ENCODE results near the gene EFS. TPM values are rescaled to one million over a fixed set of nuclear protein-coding genes. Genes with fewer than 3 reads are reported as not detected.
A peak's percentile ranks its signal among the peaks of the same experiment; 100 is the strongest.

Gene EFS
- total and polyA plus RNA-seq, 9 donors: 20.8 to 51.4 (median 43.9) TPM

GRCh38 chr14:23379366-23380196, 14.6 kb upstream of the EFS start:
- DNase-seq: no peak
- H3K4me1 ChIP-seq (ENCODE audit: control insufficient read depth, insufficient read depth, low read length): peaks cover 29% of the 10 kb centered on the region
- H3K27ac ChIP-seq (ENCODE audit: low read length): no peak overlapping the region
- no peaks in the 10 kb centered on the region for H3K9me3 ChIP-seq (replicated peaks; ENCODE audit: control insufficient read depth, low read depth, low read length)
- H3K36me3 ChIP-seq (ENCODE audit: control insufficient read depth, insufficient read depth, low read length): no peaks in the 10 kb centered on the region
- 50% methylated on average over 5 of the region's 12 CpGs for whole genome bisulfite sequencing (ENCODE audit: insufficient coverage)
- no peak overlapping the region for H3K4me3 ChIP-seq (ENCODE audit: low read length)
- peaks cover 8% of the 10 kb centered on the region for H3K27me3 ChIP-seq (ENCODE audit: control insufficient read depth, insufficient read depth, low read length)

GRCh38 chr14:23378612-23379220, 13.7 kb upstream of the EFS start:
- Histone ChIP-seq H3K27me3 (ENCODE audit: control insufficient read depth, insufficient read depth, low read length) (peaks cover 8% of the 10 kb centered on the region), H3K27ac (ENCODE audit: low read length) (no peak overlapping the region), H3K4me1 (ENCODE audit: control insufficient read depth, insufficient read depth, low read length) (peaks cover 29% of the 10 kb centered on the region), H3K36me3 (ENCODE audit: control insufficient read depth, insufficient read depth, low read length) (no peaks in the 10 kb centered on the region), H3K9me3 (replicated peaks; ENCODE audit: control insufficient read depth, low read depth, low read length) (no peaks in the 10 kb centered on the region), H3K4me3 (ENCODE audit: low read length) (no peak overlapping the region)
- no peak for DNase-seq
- WGBS (ENCODE audit: insufficient coverage): 67% methylated on average over 8 of the region's 11 CpGs

- H3K4me1 ChIP-seq (ENCODE audit: control insufficient read depth, insufficient read depth, low read length): peaks cover 29% of the 10 kb centered on the region
- peaks cover 8% of the 10 kb centered on the region for H3K27me3 ChIP-seq (ENCODE audit: control insufficient read depth, insufficient read depth, low read length)
- no peaks in the 10 kb centered on the region for H3K9me3 ChIP-seq (replicated peaks; ENCODE audit: control insufficient read depth, low read depth, low read length)
- DNase-seq: no peak
- no peak overlapping the region for H3K27ac ChIP-seq (ENCODE audit: low read length)
- H3K4me3 ChIP-seq (ENCODE audit: low read length): no peak overlapping the region
- 82% methylated on average over 13 of the region's 14 CpGs for WGBS (ENCODE audit: insufficient coverage)
- H3K36me3 ChIP-seq (ENCODE audit: control insufficient read depth, insufficient read depth, low read length): no peaks in the 10 kb centered on the region
Observed at GRCh38 chr14:23377573-23378563, 12.9 kb upstream of the EFS start.

GRCh38 chr14:23377198-23377550, 12.2 kb upstream of the EFS start:
- Histone ChIP-seq H3K4me1 (ENCODE audit: control insufficient read depth, insufficient read depth, low read length) (peaks cover 29% of the 10 kb centered on the region), H3K27ac (ENCODE audit: low read length) (no peak overlapping the region), H3K4me3 (ENCODE audit: low read length) (no peak overlapping the region), H3K27me3 (ENCODE audit: control insufficient read depth, insufficient read depth, low read length) (peaks cover 8% of the 10 kb centered on the region), H3K36me3 (ENCODE audit: control insufficient read depth, insufficient read depth, low read length) (no peaks in the 10 kb centered on the region), H3K9me3 (replicated peaks; ENCODE audit: control insufficient read depth, low read depth, low read length) (no peaks in the 10 kb centered on the region)
- 63% methylated on average over 3 of the region's 11 CpGs for WGBS (ENCODE audit: insufficient coverage)
- DNase-seq: no peak

- WGBS (ENCODE audit: insufficient coverage): 32% methylated on average over 9 of the region's 13 CpGs
- Histone ChIP-seq H3K9me3 (replicated peaks; ENCODE audit: control insufficient read depth, low read depth, low read length) (no peaks in the 10 kb centered on the region), H3K36me3 (ENCODE audit: control insufficient read depth, insufficient read depth, low read length) (no peaks in the 10 kb centered on the region), H3K4me1 (ENCODE audit: control insufficient read depth, insufficient read depth, low read length) (peaks cover 27% of the 10 kb centered on the region), H3K27ac (ENCODE audit: low read length) (peak within 1 kb of the TSS; percentile 7), H3K27me3 (ENCODE audit: control insufficient read depth, insufficient read depth, low read length) (peaks cover 8% of the 10 kb centered on the region), H3K4me3 (ENCODE audit: low read length) (no peak within 1 kb of the TSS)
- peak; percentile 80 for DNase-seq
Observed at GRCh38 chr14:23376482-23377197, 11.7 kb upstream of the EFS start, which contains the start of gene CMTM5. Gene CMTM5, plus strand, starts transcription at chr14:23377046. Its CDS starts 206 bp downstream, at chr14:23377252.

- Histone ChIP-seq H3K36me3 (ENCODE audit: control insufficient read depth, insufficient read depth, low read length) (no peaks in the 10 kb centered on the region), H3K27ac (ENCODE audit: low read length) (no peak overlapping the region), H3K4me1 (ENCODE audit: control insufficient read depth, insufficient read depth, low read length) (peaks cover 20% of the 10 kb centered on the region), H3K27me3 (ENCODE audit: control insufficient read depth, insufficient read depth, low read length) (peaks cover 9% of the 10 kb centered on the region), H3K4me3 (ENCODE audit: low read length) (no peak overlapping the region), H3K9me3 (replicated peaks; ENCODE audit: control insufficient read depth, low read depth, low read length) (no peaks in the 10 kb centered on the region)
- no peak for DNase-seq
- 82% methylated on average over 21 of the region's 21 CpGs for WGBS (ENCODE audit: insufficient coverage)
Observed at GRCh38 chr14:23375527-23376251, 10.7 kb upstream of the EFS start.

GRCh38 chr14:23373041-23373440, 8.1 kb upstream of the EFS start:
- H3K27me3 ChIP-seq (ENCODE audit: control insufficient read depth, insufficient read depth, low read length): peaks cover 9% of the 10 kb centered on the region
- H3K27ac ChIP-seq (ENCODE audit: low read length): no peak overlapping the region
- H3K4me3 ChIP-seq (ENCODE audit: low read length): no peak overlapping the region
- WGBS (ENCODE audit: insufficient coverage): no CpG with 5 or more reads among the region's 3 CpGs
- no peak for DNase-seq
- no peaks in the 10 kb centered on the region for H3K9me3 ChIP-seq (replicated peaks; ENCODE audit: control insufficient read depth, low read depth, low read length)
- peaks cover 11% of the 10 kb centered on the region for H3K4me1 ChIP-seq (ENCODE audit: control insufficient read depth, insufficient read depth, low read length)
- no peaks in the 10 kb centered on the region for H3K36me3 ChIP-seq (ENCODE audit: control insufficient read depth, insufficient read depth, low read length)

- Histone ChIP-seq H3K4me1 (ENCODE audit: control insufficient read depth, insufficient read depth, low read length) (peaks cover 12% of the 10 kb centered on the region), H3K4me3 (ENCODE audit: low read length) (no peak within 1 kb of the TSS), H3K27me3 (ENCODE audit: control insufficient read depth, insufficient read depth, low read length) (peaks cover 13% of the 10 kb centered on the region), H3K36me3 (ENCODE audit: control insufficient read depth, insufficient read depth, low read length) (no peaks in the 10 kb centered on the region), H3K27ac (ENCODE audit: low read length) (no peak within 1 kb of the TSS), H3K9me3 (replicated peaks; ENCODE audit: control insufficient read depth, low read depth, low read length) (no peaks in the 10 kb centered on the region)
- DNase-seq: no peak
- 71% methylated on average over 1 of the region's 2 CpGs for WGBS (ENCODE audit: insufficient coverage)
Observed at GRCh38 chr14:23372509-23372908, 7.5 kb upstream of the EFS start, which contains the start of gene IL25. Gene IL25, plus strand, starts transcription at chr14:23372809.

GRCh38 chr14:23371865-23372264, 6.9 kb upstream of the EFS start:
- WGBS (ENCODE audit: insufficient coverage): no CpG with 5 or more reads among the region's 1 CpG
- Histone ChIP-seq H3K4me3 (ENCODE audit: low read length) (no peak overlapping the region), H3K4me1 (ENCODE audit: control insufficient read depth, insufficient read depth, low read length) (peaks cover 13% of the 10 kb centered on the region), H3K36me3 (ENCODE audit: control insufficient read depth, insufficient read depth, low read length) (no peaks in the 10 kb centered on the region), H3K9me3 (replicated peaks; ENCODE audit: control insufficient read depth, low read depth, low read length) (no peaks in the 10 kb centered on the region), H3K27me3 (ENCODE audit: control insufficient read depth, insufficient read depth, low read length) (peaks cover 12% of the 10 kb centered on the region), H3K27ac (ENCODE audit: low read length) (no peak overlapping the region)
- no peak for DNase-seq
